GM20000 (cell line): Measurements from ENCODE around the gene SHTN1.

Experiments
- DNase-seq: peaks from one replicate; pipeline ENCODE4 v3.0.0; 2012; ENCODE audit warnings: low spot score
- TF ChIP-seq, protein P1 (sequence below): IDR thresholded peaks from 2 replicates; pipeline ENCODE4 v1.5.1; 2012; ENCODE audit warnings: mild to moderate bottlenecking, control low read depth; ENCODE audit errors: extremely low read depth, missing control alignments

Gene SHTN1

GRCh38 chr10:116907245-116907987, 97.6 kb downstream of the SHTN1 start:
- TF ChIP-seq, protein P1, sequence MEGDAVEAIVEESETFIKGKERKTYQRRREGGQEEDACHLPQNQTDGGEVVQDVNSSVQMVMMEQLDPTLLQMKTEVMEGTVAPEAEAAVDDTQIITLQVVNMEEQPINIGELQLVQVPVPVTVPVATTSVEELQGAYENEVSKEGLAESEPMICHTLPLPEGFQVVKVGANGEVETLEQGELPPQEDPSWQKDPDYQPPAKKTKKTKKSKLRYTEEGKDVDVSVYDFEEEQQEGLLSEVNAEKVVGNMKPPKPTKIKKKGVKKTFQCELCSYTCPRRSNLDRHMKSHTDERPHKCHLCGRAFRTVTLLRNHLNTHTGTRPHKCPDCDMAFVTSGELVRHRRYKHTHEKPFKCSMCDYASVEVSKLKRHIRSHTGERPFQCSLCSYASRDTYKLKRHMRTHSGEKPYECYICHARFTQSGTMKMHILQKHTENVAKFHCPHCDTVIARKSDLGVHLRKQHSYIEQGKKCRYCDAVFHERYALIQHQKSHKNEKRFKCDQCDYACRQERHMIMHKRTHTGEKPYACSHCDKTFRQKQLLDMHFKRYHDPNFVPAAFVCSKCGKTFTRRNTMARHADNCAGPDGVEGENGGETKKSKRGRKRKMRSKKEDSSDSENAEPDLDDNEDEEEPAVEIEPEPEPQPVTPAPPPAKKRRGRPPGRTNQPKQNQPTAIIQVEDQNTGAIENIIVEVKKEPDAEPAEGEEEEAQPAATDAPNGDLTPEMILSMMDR: no peak
- DNase-seq: no peak

- TF ChIP-seq, protein P1: no peak
- DNase-seq: no peak
Measured at GRCh38 chr10:116905845-116906210, 99.2 kb downstream of the SHTN1 start.

GRCh38 chr10:116899626-116900025, 105.4 kb downstream of the SHTN1 start:
- no peak for DNase-seq
- TF ChIP-seq, protein P1: no peak

- TF ChIP-seq, protein P1: no peak
- DNase-seq: no peak
Measured at GRCh38 chr10:116893686-116894037, 111.3 kb downstream of the SHTN1 start.

DNA sequence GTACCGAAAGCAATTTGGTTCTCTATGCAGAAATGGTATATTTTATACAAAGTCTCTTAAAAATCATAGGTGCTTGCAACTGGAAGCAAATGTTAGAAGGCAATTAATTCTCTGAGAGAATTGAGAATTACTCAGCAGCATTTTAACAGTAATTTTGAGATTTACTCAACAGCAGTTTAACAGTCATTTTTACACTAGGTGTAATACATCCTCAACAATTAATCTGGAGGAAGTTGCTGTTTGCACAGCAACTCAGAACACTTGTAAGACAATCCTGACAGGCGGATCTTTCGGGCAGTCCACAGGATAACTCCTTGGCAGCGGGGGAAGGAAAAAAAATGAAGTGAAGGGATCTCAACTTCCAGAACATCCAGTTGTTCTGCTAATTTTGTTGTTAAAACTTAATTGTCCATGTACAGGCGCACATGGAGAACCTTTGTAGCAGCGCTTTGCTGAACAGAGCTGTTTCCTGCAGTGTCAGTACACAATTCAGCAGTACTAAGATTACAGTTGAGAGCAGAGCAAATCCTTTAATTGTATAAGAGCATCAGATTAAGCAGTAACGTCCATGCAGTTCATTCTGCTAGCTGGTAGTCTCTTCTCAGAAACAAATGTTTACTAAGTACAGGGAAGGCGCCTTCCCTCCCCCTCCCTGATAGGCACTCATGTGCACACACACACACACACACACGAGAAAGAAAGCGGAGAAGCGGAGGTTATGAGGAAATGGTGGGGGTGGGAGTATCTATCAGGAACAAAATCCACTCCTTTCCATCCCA, 111.9 kb downstream of the SHTN1 start:
- TF ChIP-seq, protein P1: no peak
- DNase-seq: no peak

DNA sequence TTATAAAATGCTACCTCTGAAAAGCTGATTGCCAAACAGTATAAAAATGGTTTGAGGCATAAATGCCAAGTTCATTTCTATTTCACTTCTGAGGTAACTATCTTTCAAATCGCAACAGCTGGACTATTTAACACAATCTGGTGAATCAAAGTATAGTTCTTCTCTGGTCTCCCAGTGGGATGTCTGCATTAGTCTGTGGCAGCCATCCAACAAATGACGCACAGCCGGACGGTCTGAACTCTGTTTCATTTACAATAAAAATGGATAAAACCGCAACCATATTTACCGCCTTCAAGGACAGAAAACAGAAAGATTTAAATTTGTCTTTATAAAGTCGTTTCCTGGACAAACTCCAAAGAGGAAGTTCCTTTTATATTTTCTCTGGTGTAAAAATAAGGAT, 113.8 kb downstream of the SHTN1 start:
- no peak for DNase-seq
- TF ChIP-seq, protein P1: no peak

GRCh38 chr10:116889066-116889465, 115.9 kb downstream of the SHTN1 start:
- TF ChIP-seq, protein P1: no peak
- no peak for DNase-seq
